H1 (cell line): ENCODE data around the gene SLC39A11. TPM values are rescaled to one million over a fixed set of nuclear protein-coding genes. Genes with fewer than 3 reads are reported as not detected.

Experiments
- CTCF ChIA-PET: fragments of 300-600 bp; sonication (Branson Sonifier 250); formaldehyde crosslinking; loops from one replicate; lab custom pipeline; 2021; ENCODE audit not compliant: partially characterized antibody; lab: Charles Lee
- POLR2A ChIA-PET: fragments of 300-600 bp; sonication (Branson Sonifier 250); formaldehyde crosslinking; loops from one replicate; lab custom pipeline; 2021; ENCODE audit warnings: inconsistent platforms; ENCODE audit not compliant: partially characterized antibody; lab: Charles Lee
- DNase-seq, 2 experiments: peaks; one replicate each; pipeline versions ENCODE4 v3.0.0 to v3.0.0-alpha.2; 2010 to 2022; ENCODE audit warnings: low spot score in 2 of 2, low read depth in 1 of 2, mixed read lengths in 1 of 2
- FAIRE-seq: peaks from 2 replicates; lab custom pipeline; 2011; peaks lifted over from hg19 to GRCh38; lab: Jason Lieb, UNC
- H2AFZ ChIP-seq: 2 replicates; pipeline ENCODE4 v1.8.1; 2012; ENCODE audit warnings: low read length, inconsistent platforms
- H2AK5ac ChIP-seq: 2 replicates; pipeline ENCODE4 v1.6.1; 2013; ENCODE audit warnings: low read depth, low read length
- H2BK120ac ChIP-seq: replicated peaks from 2 replicates; pipeline ENCODE3; 2013; ENCODE audit warnings: low read depth, low read length, inconsistent platforms
- H2BK12ac ChIP-seq: 2 replicates; pipeline ENCODE4 v1.6.1; 2013; ENCODE audit warnings: low read depth, low read length
- H2BK15ac ChIP-seq: 2 replicates; pipeline ENCODE4 v1.6.1; 2013; ENCODE audit warnings: low read length
- H2BK20ac ChIP-seq: 2 replicates; pipeline ENCODE4 v1.6.1; 2013; ENCODE audit warnings: low read length
- H2BK5ac ChIP-seq: 2 replicates; pipeline ENCODE4 v1.6.1; 2013; ENCODE audit warnings: low read depth, low read length
- H3K14ac ChIP-seq: 2 replicates; pipeline ENCODE4 v1.6.1; 2013; ENCODE audit warnings: inconsistent platforms; ENCODE audit not compliant: insufficient read length
- H3K18ac ChIP-seq: 2 replicates; pipeline ENCODE4 v1.6.1; 2013; ENCODE audit warnings: low read length; ENCODE audit errors: extremely low read depth
- H3K23ac ChIP-seq: 2 replicates; pipeline ENCODE4 v1.6.1; 2013; ENCODE audit warnings: inconsistent platforms; ENCODE audit not compliant: insufficient read length
- H3K23me2 ChIP-seq: 2 replicates; pipeline ENCODE4 v1.6.1; 2013; ENCODE audit warnings: low read depth, low read length
- H3K27ac ChIP-seq: 2 replicates; pipeline ENCODE4 v1.6.1; 2011; ENCODE audit warnings: low read depth, low read length, inconsistent platforms
- H3K27me3 ChIP-seq, 4 experiments: replicated peaks in 1 of 4; 1 replicate in 1 of 4; 2 replicates in 3 of 4; pipeline versions ENCODE4 v1.6.1 to v1.8.1; 2011 to 2013; ENCODE audit warnings: low read length in 3 of 4, mild to moderate bottlenecking in 3 of 4, inconsistent platforms in 2 of 4, mixed read lengths in 2 of 4, moderate library complexity in 1 of 4; ENCODE audit not compliant: control insufficient read depth in 3 of 4, insufficient read depth in 3 of 4; ENCODE audit errors: extremely low read depth in 1 of 4
- H3K36me3 ChIP-seq, 4 experiments: 2 replicates each; pipeline versions ENCODE4 v1.6.1 to v1.8.1; 2011 to 2013; ENCODE audit warnings: mild to moderate bottlenecking in 4 of 4, low read length in 3 of 4, moderate library complexity in 2 of 4, control low read depth in 1 of 4, inconsistent platforms in 1 of 4; ENCODE audit not compliant: insufficient read depth in 4 of 4, control insufficient read depth in 2 of 4
- H3K4ac ChIP-seq: replicated peaks from 2 replicates; pipeline ENCODE3; 2013; ENCODE audit warnings: low read length, low read depth, mixed read lengths, inconsistent platforms; ENCODE audit not compliant: insufficient read length
- H3K4me1 ChIP-seq, 4 experiments: replicated peaks in 1 of 4; 1 replicate in 1 of 4; 2 replicates in 3 of 4; pipeline versions ENCODE4 v1.6.1 to v1.8.1; 2011 to 2013; ENCODE audit warnings: low read length in 3 of 4, inconsistent platforms in 2 of 4, mixed read lengths in 1 of 4; ENCODE audit not compliant: insufficient read depth in 4 of 4, control insufficient read depth in 3 of 4
- H3K4me2 ChIP-seq, 2 experiments: 2 replicates each; pipeline versions ENCODE4 v1.6.1 to v1.8.1; 2011 to 2013; ENCODE audit warnings: low read depth in 2 of 2, low read length in 2 of 2, control low read depth in 1 of 2, inconsistent platforms in 1 of 2, mild to moderate bottlenecking in 1 of 2; ENCODE audit not compliant: insufficient read depth in 1 of 2
- H3K4me3 ChIP-seq, 4 experiments: fragments of 200-600, 300-600 bp in 1 of 4; sonication (generic), shearing (Covaris generic), sonication (Bioruptor Twin) in 1 of 4; 2 replicates each; pipeline versions ENCODE4 v1.5.1 to v1.8.1; 2011 to 2016; ENCODE audit warnings: low read length in 4 of 4, low read depth in 3 of 4, control low read depth in 2 of 4, inconsistent platforms in 2 of 4, mild to moderate bottlenecking in 2 of 4, mixed read lengths in 1 of 4, moderate library complexity in 1 of 4; ENCODE audit not compliant: insufficient read depth in 2 of 4; ENCODE audit errors: extremely low read depth in 1 of 4
- H3K56ac ChIP-seq: replicated peaks from 2 replicates; pipeline ENCODE3; 2013; ENCODE audit warnings: low read depth, mild to moderate bottlenecking, mixed read lengths, low read length, inconsistent platforms; ENCODE audit not compliant: insufficient read length
- H3K79me1 ChIP-seq: 2 replicates; pipeline ENCODE4 v1.6.1; 2013; ENCODE audit warnings: low read depth, low read length, control low read depth
- H3K79me2 ChIP-seq, 2 experiments: 2 replicates each; pipeline versions ENCODE4 v1.6.1 to v1.8.1; 2012 to 2013; ENCODE audit warnings: low read length in 2 of 2, mild to moderate bottlenecking in 2 of 2, inconsistent platforms in 1 of 2; ENCODE audit not compliant: insufficient read depth in 2 of 2, control insufficient read depth in 1 of 2
- H3K9ac ChIP-seq, 4 experiments: replicated peaks in 1 of 4; 1 replicate in 1 of 4; 2 replicates in 3 of 4; pipeline versions ENCODE4 v1.6.1 to v1.8.1; 2011 to 2013; ENCODE audit warnings: low read depth in 3 of 4, low read length in 3 of 4, control low read depth in 2 of 4, mild to moderate bottlenecking in 2 of 4, moderate library complexity in 2 of 4, inconsistent platforms in 1 of 4; ENCODE audit errors: extremely low read depth in 1 of 4
- H3K9me3 ChIP-seq, 2 experiments: 2 replicates each; pipeline versions ENCODE4 v1.6.1 to v1.8.1; 2012 to 2013; ENCODE audit warnings: mild to moderate bottlenecking in 2 of 2, moderate library complexity in 2 of 2, control low read depth in 1 of 2, inconsistent platforms in 1 of 2, low read depth in 1 of 2, low read length in 1 of 2, mixed read lengths in 1 of 2; ENCODE audit not compliant: insufficient read depth in 2 of 2
- H4K20me1 ChIP-seq, 2 experiments: replicated peaks in 1 of 2; 2 replicates each; pipeline versions ENCODE3 to v1.8.1; 2011 to 2013; ENCODE audit warnings: inconsistent platforms in 2 of 2, low read length in 2 of 2, mild to moderate bottlenecking in 1 of 2; ENCODE audit not compliant: insufficient read depth in 2 of 2, control insufficient read depth in 1 of 2
- H4K5ac ChIP-seq: 2 replicates; pipeline ENCODE4 v1.6.1; 2013; ENCODE audit warnings: low read length, low read depth, mixed read lengths, inconsistent platforms; ENCODE audit not compliant: insufficient read length
- H4K8ac ChIP-seq: 2 replicates; pipeline ENCODE4 v1.8.0; 2013; ENCODE audit warnings: mild to moderate bottlenecking, moderate library complexity, low read length, inconsistent platforms; ENCODE audit not compliant: insufficient read depth; ENCODE audit errors: extremely low read depth
- H4K91ac ChIP-seq: replicated peaks from 2 replicates; pipeline ENCODE3; 2013; ENCODE audit warnings: low read length, mixed read lengths, inconsistent platforms; ENCODE audit not compliant: insufficient read length
- BRCA1 ChIP-seq: IDR thresholded peaks from 2 replicates; pipeline ENCODE4 v1.6.1; 2012; ENCODE audit warnings: low read depth, low read length, improper control_type of control experiment
- CTBP2 ChIP-seq: IDR thresholded peaks from 2 replicates; pipeline ENCODE4 v1.7.0; 2011; ENCODE audit warnings: borderline replicate concordance, mild to moderate bottlenecking, moderate library complexity, mixed read lengths, low read length; ENCODE audit not compliant: insufficient read depth, insufficient read length
- FOSL1 ChIP-seq: IDR thresholded peaks from 2 replicates; pipeline ENCODE4 v1.6.1; 2011; ENCODE audit warnings: mild to moderate bottlenecking, low read depth, low read length, moderate library complexity; ENCODE audit not compliant: insufficient read depth
- HDAC2 ChIP-seq, 2 experiments: fragments of 300-600 bp in 1 of 2; sonication (generic) in 1 of 2; IDR thresholded peaks; 2 replicates each; pipeline ENCODE4 v1.6.1; 2011 to 2012; ENCODE audit warnings: low read depth in 2 of 2, low read length in 2 of 2, mild to moderate bottlenecking in 2 of 2, moderate library complexity in 2 of 2, borderline replicate concordance in 1 of 2, inconsistent platforms in 1 of 2
- KDM1A ChIP-seq: fragments of 200-600, 300-600 bp; sonication (generic); IDR thresholded peaks from 2 replicates; pipeline ENCODE4 v1.7.1; 2016; ENCODE audit warnings: mild to moderate bottlenecking, low read length, borderline replicate concordance
- NANOG ChIP-seq: IDR thresholded peaks from 2 replicates; pipeline ENCODE4 v1.6.1; 2011; ENCODE audit warnings: low read length, low read depth, mild to moderate bottlenecking, inconsistent platforms; ENCODE audit not compliant: insufficient read depth, poor library complexity, severe bottlenecking
- RBBP5 ChIP-seq: IDR thresholded peaks from 2 replicates; pipeline ENCODE4 v1.7.1; 2012; ENCODE audit warnings: low read depth, mild to moderate bottlenecking, inconsistent platforms, low read length, moderate library complexity, borderline replicate concordance
- RFX5 ChIP-seq: IDR thresholded peaks from 2 replicates; pipeline ENCODE4 v1.6.1; 2011; ENCODE audit warnings: low read depth, low read length, improper control_type of control experiment, borderline replicate concordance
- SIN3A ChIP-seq, 2 experiments: IDR thresholded peaks in 1 of 2; conservative IDR thresholded peaks in 1 of 2; 2 replicates each; pipeline ENCODE4 v1.6.1; 2011 to 2012; ENCODE audit warnings: low read length in 2 of 2, improper control_type of control experiment in 1 of 2, low read depth in 1 of 2, mild to moderate bottlenecking in 1 of 2
- SIX5 ChIP-seq: IDR thresholded peaks from 2 replicates; pipeline ENCODE4 v1.6.1; 2011; ENCODE audit warnings: mild to moderate bottlenecking, low read depth, low read length
- SUZ12 ChIP-seq: fragments of 200-600 bp; sonication (generic); IDR thresholded peaks from 2 replicates; pipeline ENCODE4 v1.6.1; 2012; ENCODE audit warnings: mild to moderate bottlenecking, inconsistent platforms, low read length, moderate library complexity, mixed read lengths
- TAF1 ChIP-seq: IDR thresholded peaks from 2 replicates; pipeline ENCODE4 v1.6.1; 2011; ENCODE audit warnings: mild to moderate bottlenecking, low read depth, low read length
- WGBS, 2 experiments: shearing (Covaris generic) in 1 of 2; methylation state at CpG; one replicate each; pipeline versions ENCODE4 v1.1.6 to v1.1.7; 2013 to 2015; ENCODE audit warnings: low lambda C conversion rate in 2 of 2, mixed read lengths in 2 of 2, inconsistent platforms in 1 of 2, low coverage in 1 of 2, missing lambda C conversion rate in 1 of 2; ENCODE audit not compliant: insufficient replicate concordance in 2 of 2, insufficient coverage in 1 of 2, insufficient read length in 1 of 2; ENCODE audit errors: extremely low coverage in 1 of 2, missing lambda C conversion rate in 1 of 2; 5-methylcytosine and 5-hydroxymethylcytosine counted together
- polyA plus RNA-seq, 7 experiments: library from polyadenylated mRNA; depleted of rRNA in 3 of 7; stranded (reverse) in 5 of 7; unstranded in 2 of 7; fragments of >200 nt in 5 of 7; fragments of 200-250 nt in 2 of 7; gene quantifications; 1 replicate in 5 of 7; 2 replicates in 1 of 7; 4 replicates in 1 of 7; pipeline versions ENCODE4 v1.2.1 to v1.2.3, GENCODE V29; 2011 to 2013; ENCODE audit warnings: missing spikeins in 2 of 7, mixed read lengths in 2 of 7
- total RNA-seq: library from RNA; stranded (reverse); fragmentation: NEBNext Ultra II Directional; extraction: Animal tissue kit (Norgen Biotek cat#: 25700); gene quantifications from 2 replicates; pipeline ENCODE4 v1.2.1, GENCODE V29; 2021
- TF ChIP-seq, protein P1 (sequence below): IDR thresholded peaks from 2 replicates; pipeline ENCODE4 v1.6.1; 2012; ENCODE audit warnings: inconsistent platforms

Gene SLC39A11
- total and polyA plus RNA-seq, 2 of the 8 experiments (the other 6 are each of a cell fraction or from before 2014, with no cell fraction given): 12.2 to 19.6 TPM

DNA sequence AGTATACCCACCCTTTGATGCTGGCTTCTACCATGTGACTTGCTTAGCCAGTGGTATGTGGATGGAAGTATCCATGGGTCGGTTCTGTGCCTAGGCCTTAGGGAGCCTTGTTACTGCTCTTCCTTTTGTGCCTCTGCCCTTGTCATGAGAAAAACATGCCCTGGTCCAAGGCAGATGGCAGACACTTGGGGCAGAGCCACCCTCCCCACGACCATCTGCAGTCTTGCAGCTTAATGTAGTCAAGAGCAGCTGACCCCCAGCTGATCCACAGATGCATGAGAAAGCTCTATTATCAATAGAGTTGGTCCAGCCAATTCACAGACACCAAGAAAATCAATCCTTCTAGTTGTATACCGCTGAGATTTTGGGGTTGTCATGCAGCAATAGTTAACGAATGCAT lies 95.7 kb downstream of the SLC39A11 start:
- Histone ChIP-seq H4K5ac (no peak overlapping the region), H2BK15ac (no peak overlapping the region), H2AFZ (no peak overlapping the region), H2AK5ac (no peak overlapping the region), H4K91ac (no peak overlapping the region), H3K79me1 (no peaks in the 10 kb centered on the region), H3K23ac (no peak overlapping the region), H2BK5ac (no peak overlapping the region), H3K4ac (no peak overlapping the region), H2BK20ac (no peak overlapping the region), H3K79me2 (no peaks in the 10 kb centered on the region), H3K23me2 (no peaks in the 10 kb centered on the region), H3K9ac (no peak overlapping the region), H3K27ac (no peak overlapping the region), H2BK120ac (no peak overlapping the region), H3K36me3 (no peaks in the 10 kb centered on the region), H4K20me1 (no peaks in the 10 kb centered on the region), H3K9me3 (peaks cover 0 to 3% of the 10 kb centered on the region in 2 experiments; a peak in 2 of 4 replicates), H3K18ac (no peak overlapping the region), H3K4me1 (no peaks in the 10 kb centered on the region), H4K8ac (no peak overlapping the region), H3K4me2 (no peak overlapping the region), H3K4me3 (no peak overlapping the region), H2BK12ac (no peak overlapping the region), H3K14ac (no peak overlapping the region), H3K27me3 (no peaks in the 10 kb centered on the region), H3K56ac (no peak overlapping the region)
- 88% methylated on average over 3 of the region's 4 CpGs; no CpG with 5 or more reads in 1 of the 2 experiments for WGBS, 2 experiments
- ChIA-PET CTCF (interaction anchor here (1.8 kb wide), 1 partner anchor 10 kb away, joined by 5 read pairs; no protein-coding TSS in a partner anchor), POLR2A (no interaction called here)
- no peak for FAIRE-seq
- DNase-seq: no peak
- no peak for TF ChIP-seq RBBP5
- TF ChIP-seq SUZ12: no peak
- TF ChIP-seq, protein P1, sequence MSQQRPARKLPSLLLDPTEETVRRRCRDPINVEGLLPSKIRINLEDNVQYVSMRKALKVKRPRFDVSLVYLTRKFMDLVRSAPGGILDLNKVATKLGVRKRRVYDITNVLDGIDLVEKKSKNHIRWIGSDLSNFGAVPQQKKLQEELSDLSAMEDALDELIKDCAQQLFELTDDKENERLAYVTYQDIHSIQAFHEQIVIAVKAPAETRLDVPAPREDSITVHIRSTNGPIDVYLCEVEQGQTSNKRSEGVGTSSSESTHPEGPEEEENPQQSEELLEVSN: no peak
- no peak for TF ChIP-seq KDM1A
- TF ChIP-seq HDAC2 (IDR thresholded peaks at IDR 0.05; ENCODE audit: borderline replicate concordance in 1 of 2, low read depth in 2 of 2, low read length in 2 of 2): no peak
- no peak for TF ChIP-seq SIN3A (conservative IDR thresholded peaks at IDR 0.05 in 1 of 2, IDR thresholded peaks at IDR 0.05 in 1 of 2; ENCODE audit: low read depth in 1 of 2, low read length in 2 of 2)
- no peak for TF ChIP-seq RFX5
- no peak for TF ChIP-seq NANOG
- TF ChIP-seq CTBP2: no peak
- no peak for TF ChIP-seq SIX5
- TF ChIP-seq FOSL1: no peak
- TF ChIP-seq TAF1: no peak
- no peak for TF ChIP-seq BRCA1
